GM18498 (cell line): ENCODE results near the gene HID1.
"Not testable (repeated sequence)": the region's sequence is repeated elsewhere in the genome, so short reads cannot be mapped to it uniquely, and the experiment has no call there.

Source experiments
- ATAC-seq: cut with Tn5 transposase; IDR thresholded peaks from one replicate; pipeline ENCODE4 v1.9.1; 2021; ENCODE audit warnings: mild to moderate bottlenecking, moderate library complexity; ENCODE audit not compliant: unreplicated experiment

Gene HID1, protein sequence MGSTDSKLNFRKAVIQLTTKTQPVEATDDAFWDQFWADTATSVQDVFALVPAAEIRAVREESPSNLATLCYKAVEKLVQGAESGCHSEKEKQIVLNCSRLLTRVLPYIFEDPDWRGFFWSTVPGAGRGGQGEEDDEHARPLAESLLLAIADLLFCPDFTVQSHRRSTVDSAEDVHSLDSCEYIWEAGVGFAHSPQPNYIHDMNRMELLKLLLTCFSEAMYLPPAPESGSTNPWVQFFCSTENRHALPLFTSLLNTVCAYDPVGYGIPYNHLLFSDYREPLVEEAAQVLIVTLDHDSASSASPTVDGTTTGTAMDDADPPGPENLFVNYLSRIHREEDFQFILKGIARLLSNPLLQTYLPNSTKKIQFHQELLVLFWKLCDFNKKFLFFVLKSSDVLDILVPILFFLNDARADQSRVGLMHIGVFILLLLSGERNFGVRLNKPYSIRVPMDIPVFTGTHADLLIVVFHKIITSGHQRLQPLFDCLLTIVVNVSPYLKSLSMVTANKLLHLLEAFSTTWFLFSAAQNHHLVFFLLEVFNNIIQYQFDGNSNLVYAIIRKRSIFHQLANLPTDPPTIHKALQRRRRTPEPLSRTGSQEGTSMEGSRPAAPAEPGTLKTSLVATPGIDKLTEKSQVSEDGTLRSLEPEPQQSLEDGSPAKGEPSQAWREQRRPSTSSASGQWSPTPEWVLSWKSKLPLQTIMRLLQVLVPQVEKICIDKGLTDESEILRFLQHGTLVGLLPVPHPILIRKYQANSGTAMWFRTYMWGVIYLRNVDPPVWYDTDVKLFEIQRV

DNA sequence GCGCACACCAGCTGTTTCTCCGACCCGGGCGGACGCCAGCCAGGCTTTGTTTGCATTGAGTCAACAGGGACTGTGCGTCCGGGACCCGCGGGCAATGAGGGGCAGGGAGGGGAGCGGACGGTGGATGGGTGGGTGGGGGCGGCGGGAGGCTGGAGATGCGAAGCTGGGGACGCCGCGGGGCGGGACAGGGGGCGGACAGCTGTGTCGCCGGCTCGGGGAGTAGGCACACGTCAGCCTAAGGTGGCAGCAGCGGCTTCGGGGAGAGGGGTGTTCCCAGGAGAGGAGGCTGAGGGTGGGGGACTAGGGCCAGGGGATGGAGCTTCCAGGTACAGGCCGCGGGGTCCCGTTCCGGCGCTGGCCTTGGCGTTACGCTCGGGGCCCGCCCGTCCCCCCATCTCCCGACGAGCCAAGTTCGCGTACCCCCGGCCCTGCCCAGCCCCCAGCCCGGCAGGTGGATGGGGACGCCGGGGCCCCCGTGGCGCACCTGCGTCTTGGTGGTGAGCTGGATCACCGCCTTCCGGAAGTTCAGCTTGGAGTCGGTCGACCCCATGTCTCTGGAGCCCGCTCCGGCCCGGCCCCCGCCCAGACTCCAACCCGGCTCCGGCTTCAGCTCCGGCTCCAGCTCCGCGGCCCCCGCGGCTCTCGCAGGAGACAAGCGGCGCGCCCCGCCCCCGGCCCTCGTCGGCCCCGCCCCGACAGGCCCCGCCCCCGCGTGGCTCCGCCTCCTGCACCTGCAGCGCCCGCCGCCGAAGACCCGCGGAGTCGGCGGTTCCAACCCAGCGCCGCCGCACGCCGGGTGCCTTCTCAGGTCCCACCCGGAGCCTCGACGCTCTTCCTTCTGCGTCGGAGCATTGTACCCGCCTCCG, at the start of gene HID1:
TSS of gene HID1 (minus strand) at position 653 of the 866 bp plus-strand sequence. CDS start at position 550, 103 bp downstream.
- ATAC-seq, result no peak

- ATAC-seq, result no peak
Measured at GRCh38 chr17:75020331-75021110, 48.0 kb upstream of the HID1 start.

DNA sequence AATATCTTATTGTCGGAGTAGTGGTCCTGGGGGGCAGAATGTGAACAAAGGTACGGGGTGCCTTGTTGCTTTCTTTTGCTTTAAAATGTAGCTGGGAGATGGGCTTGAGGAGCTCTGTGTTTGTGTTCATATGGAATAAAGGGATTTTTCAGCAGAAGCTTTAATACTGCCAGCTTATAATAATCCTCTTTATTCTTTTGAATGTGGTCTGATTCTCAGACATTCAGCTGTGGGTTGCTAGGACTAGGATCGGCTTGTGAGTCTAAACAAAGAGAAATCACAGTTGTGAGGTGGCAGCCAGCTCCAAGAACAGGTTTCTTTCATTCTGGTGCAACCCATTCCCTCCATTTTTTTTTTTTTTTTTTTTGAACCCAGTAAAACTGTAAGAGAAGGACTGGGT, 47.2 kb upstream of the HID1 start:
- no peak for ATAC-seq

- no peak for ATAC-seq
Measured at GRCh38 chr17:75019146-75019545, 46.6 kb upstream of the HID1 start.

DNA sequence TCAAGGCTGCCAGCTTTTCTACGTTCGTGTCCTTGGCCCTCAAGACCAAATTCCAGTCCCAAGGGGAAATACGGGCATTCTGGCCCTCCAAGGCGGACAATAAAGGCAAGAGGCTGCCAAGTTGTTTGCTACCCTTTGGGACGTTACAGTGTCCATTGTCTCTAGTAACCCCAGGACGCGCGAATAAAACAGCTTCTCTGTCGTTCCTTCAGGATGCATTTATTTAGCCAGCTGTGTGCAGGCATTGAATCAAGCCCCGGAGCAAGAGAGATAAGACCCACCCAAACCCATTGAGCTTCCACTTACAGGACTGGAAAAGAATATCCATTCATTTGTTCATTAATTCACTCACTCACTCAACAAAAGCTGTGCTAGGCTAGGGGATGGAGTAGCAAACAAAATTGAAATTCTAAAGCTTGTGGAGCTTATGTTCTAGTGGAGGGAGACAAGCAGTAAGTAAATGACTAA, 40.6 kb upstream of the HID1 start:
- no peak for ATAC-seq

DNA sequence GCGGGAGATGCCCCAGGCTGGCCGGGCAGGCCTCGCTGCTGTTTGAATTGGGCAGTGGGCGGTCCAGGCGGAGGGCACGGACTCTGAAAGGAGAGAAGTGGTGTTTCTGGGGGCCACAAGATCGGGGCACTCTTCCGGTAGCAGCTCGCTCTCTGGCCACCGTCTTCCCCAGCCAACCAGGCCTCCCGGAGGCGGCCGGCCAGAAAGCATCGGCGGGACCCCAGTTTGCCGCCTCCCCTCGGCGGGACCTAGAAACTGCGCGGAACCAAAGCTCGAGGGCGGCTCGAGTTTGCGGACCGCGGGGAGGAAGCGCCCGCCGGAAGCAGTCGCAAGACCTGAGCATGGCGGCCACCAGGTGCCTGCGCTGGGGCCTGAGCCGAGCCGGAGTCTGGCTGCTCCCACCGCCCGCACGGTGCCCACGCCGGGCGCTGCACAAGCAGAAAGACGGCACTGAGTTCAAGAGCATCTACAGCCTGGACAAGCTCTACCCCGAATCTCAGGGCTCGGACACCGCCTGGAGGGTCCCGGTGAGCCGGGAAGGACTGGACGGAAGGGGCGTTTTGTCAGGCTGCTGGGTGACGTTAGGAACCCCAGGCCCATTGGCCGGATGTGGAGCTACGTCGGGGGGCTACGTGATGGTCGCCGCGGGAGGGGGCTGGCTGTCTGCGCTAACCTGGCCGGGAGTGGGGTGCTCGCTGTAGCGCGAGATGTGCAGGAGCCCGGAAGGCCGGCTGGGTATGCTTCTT, 40.0 kb upstream of the HID1 start, which contains the start of gene MRPL58:
TSS of gene MRPL58 (plus strand) at position 325 of the 746 bp plus-strand sequence. CDS start at position 342, 17 bp downstream.
- peak; percentile 95 for ATAC-seq

DNA sequence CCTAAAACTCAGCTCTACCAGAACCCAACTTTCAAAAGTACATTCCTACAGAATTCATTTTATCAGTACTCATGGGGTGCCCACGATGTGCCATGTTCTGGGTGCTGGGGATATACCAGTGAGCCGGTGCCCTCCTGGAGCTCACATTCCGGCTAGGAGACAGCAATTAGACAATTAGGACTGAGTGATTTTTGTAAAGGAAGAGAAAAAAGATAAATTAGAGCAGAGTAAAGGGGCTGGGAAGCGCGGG, 39.5 kb upstream of the HID1 start:
- ATAC-seq, result no peak

GRCh38 chr17:75011401-75012095, 39.0 kb upstream of the HID1 start:
- no peak for ATAC-seq

- ATAC-seq, result no peak
Measured at GRCh38 chr17:75010683-75011400, 38.3 kb upstream of the HID1 start.

- ATAC-seq, result no peak
Measured at GRCh38 chr17:75009139-75009724, 36.7 kb upstream of the HID1 start.

GRCh38 chr17:75008373-75008772, 35.8 kb upstream of the HID1 start:
- no peak for ATAC-seq

DNA sequence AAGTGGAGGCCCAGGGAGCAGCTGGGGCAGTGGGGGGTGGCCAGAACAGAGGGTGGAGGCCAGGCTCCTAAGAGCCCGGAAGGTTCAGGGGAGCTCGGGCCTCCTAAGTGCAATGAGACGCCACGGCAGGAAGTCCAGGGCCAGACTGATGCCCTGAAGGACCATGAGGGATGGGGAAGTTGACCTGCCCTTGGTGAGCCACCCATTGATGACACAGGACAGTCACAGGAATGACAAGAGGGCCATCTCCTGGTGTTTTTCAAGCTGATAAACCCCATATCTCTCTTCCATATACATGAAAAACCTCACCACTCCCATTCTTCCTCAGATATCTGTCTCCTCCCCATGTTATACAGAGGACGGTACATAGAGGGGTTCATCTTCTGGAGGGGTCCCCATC, 34.1 kb upstream of the HID1 start:
- no peak for ATAC-seq

- not testable (repeated sequence) for ATAC-seq
Measured at GRCh38 chr17:75006084-75006483, 33.5 kb upstream of the HID1 start.

DNA sequence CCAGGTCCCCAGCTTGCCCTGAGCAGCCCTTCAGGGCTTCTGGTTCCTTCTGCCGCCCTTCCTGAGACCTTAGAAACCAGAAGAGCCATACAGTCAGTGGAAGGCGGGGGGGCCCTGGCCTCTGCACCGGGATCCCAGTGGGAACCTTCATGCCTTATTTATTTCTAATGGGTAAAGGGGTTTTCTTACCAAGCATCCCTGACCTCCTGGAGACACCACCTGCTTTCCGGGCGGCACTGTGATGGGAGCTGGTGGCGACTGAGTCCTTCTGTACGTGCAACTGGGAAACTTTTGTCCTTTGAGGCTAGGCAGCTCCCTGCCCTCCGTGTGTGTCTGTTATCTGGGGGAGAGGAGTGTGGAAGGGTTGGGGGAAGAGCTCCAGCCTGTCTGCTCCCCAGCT, 32.7 kb upstream of the HID1 start:
- ATAC-seq, result no peak

DNA sequence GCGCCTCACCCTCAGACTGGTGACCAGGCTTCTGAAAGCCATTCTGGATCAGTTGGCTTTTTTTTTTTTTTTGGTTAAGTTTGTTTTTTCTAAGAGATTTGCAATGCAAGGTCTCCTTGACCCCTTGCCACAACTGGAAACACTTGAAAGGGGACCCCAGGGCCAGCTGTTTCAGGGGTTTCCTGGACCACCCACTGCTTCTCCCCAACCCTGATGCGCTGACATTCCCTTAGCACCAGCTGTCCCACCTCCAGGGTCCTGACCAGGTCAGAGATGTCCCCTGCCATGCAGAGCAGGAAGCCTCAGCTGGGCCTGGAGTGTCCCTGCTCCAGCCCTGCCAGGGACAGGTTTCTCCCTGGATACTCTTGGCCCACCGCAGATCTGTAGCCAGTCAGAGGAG, 31.8 kb upstream of the HID1 start:
- ATAC-seq, result no peak

- ATAC-seq, result no peak
Measured at GRCh38 chr17:75003957-75004355, 31.4 kb upstream of the HID1 start.

DNA sequence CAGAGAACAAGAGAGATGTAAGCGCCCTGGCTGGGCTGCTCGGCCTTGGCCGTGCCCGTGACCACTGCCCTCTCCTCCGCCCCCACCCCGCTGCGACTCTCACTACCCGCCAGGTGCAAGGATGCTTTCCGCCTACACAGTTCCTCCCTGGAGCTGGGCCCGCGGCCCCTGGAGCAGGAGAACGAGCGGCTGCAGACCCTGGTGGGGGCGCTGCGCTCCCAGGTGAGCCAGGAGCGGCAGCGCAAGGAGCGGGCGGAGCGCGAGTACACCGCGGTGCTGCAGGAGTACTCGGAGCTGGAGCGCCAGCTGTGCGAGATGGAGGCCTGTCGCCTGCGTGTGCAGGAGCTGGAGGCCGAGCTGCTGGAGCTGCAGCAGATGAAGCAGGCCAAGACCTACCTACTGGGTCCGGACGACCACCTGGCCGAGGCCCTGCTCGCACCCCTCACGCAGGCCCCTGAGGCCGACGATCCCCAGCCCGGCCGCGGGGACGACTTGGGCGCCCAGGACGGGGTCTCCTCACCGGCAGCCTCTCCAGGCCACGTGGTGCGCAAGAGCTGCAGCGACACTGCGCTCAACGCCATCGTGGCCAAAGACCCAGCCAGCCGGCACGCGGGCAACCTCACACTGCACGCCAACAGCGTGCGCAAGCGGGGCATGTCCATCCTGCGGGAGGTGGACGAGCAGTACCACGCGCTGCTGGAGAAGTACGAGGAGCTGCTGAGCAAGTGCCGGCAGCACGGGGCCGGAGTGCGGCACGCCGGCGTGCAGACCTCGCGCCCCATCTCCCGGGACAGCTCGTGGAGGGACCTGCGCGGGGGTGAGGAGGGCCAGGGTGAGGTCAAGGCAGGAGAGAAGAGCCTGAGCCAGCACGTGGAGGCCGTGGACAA, 30.8 kb upstream of the HID1 start:
- ATAC-seq, result no peak
